HepG2 (cell line): ENCODE results near the gene CYTH1. TPM values are rescaled to one million over a fixed set of nuclear protein-coding genes. Genes with fewer than 3 reads are reported as not detected.

Source experiments
- CEBPB ChIP-seq: IDR thresholded peaks from 2 replicates; pipeline ENCODE4 v1.6.1; 2011; ENCODE audit warnings: low read depth, low read length, improper control_type of control experiment, borderline replicate concordance
- FOSL2 ChIP-seq: sonication (generic); formaldehyde crosslinking; IDR thresholded peaks from 2 replicates; pipeline ENCODE4 v1.4.0; 2020; ENCODE audit warnings: missing genetic modification reagents
- FOXA3 ChIP-seq: IDR thresholded peaks from 2 replicates; pipeline ENCODE4 v1.6.1; 2016; ENCODE audit warnings: missing genetic modification reagents, missing compliant biosample characterization
- GLI4 ChIP-seq: sonication (generic); formaldehyde crosslinking; IDR thresholded peaks from 2 replicates; pipeline ENCODE4 v1.5.1; 2020; ENCODE audit warnings: missing genetic modification reagents, mild to moderate bottlenecking, moderate library complexity, borderline replicate concordance
- KDM3A ChIP-seq: IDR thresholded peaks from 2 replicates; pipeline ENCODE4 v1.6.1; 2018; ENCODE audit warnings: low read depth, missing compliant biosample characterization
- PHF21A ChIP-seq: sonication (generic); formaldehyde crosslinking; IDR thresholded peaks from 2 replicates; pipeline ENCODE4 v1.5.0; 2020; ENCODE audit warnings: mild to moderate bottlenecking, missing genetic modification reagents
- PPARG ChIP-seq: conservative IDR thresholded peaks from 2 replicates; pipeline ENCODE4 v1.6.1; 2016; ENCODE audit warnings: missing biosample characterization, missing genetic modification reagents
- RBM39 ChIP-seq: fragments of 200-400 bp; formaldehyde crosslinking; IDR thresholded peaks from one replicate; pipeline ENCODE4 v1.6.1; 2018; ENCODE audit warnings: antibody characterized with exemption, mild to moderate bottlenecking, low read depth, low read length; ENCODE audit not compliant: poor library complexity, severe bottlenecking
- SP5 ChIP-seq: IDR thresholded peaks from 2 replicates; pipeline ENCODE4 v1.6.1; 2016; ENCODE audit warnings: low read depth, borderline replicate concordance
- TBX3 ChIP-seq: fragments of 450-650 bp; IDR thresholded peaks from 2 replicates; pipeline ENCODE4 v1.6.1; 2017; ENCODE audit warnings: antibody characterized with exemption, mild to moderate bottlenecking, inconsistent platforms, borderline replicate concordance
- TCF7 ChIP-seq: sonication (generic); IDR thresholded peaks from 2 replicates; pipeline ENCODE4 v1.6.1; 2016; ENCODE audit warnings: antibody characterized with exemption, low read depth
- ZNF543 ChIP-seq: sonication (generic); formaldehyde crosslinking; IDR thresholded peaks from 2 replicates; pipeline ENCODE4 v1.4.0; 2020; ENCODE audit warnings: mild to moderate bottlenecking, missing genetic modification reagents
- ZNF776 ChIP-seq: sonication (generic); formaldehyde crosslinking; IDR thresholded peaks from 2 replicates; pipeline ENCODE4 v1.4.0; 2020; ENCODE audit warnings: mild to moderate bottlenecking, missing genetic modification reagents
- polyA plus RNA-seq, 8 experiments: library from polyadenylated mRNA; depleted of rRNA in 3 of 8; stranded (reverse) in 7 of 8; unstranded in 1 of 8; fragments of >200 nt; fragmentation: Illumina TruSeq in 4 of 8; extraction: Trizol in 4 of 8; gene quantifications; 2 replicates each; pipeline versions ENCODE4 v1.2.1 to v1.2.3, GENCODE V29; 2011 to 2016; ENCODE audit warnings: low read depth in 4 of 8, missing spikeins in 1 of 8, mixed read lengths in 1 of 8; ENCODE audit not compliant: insufficient read depth in 1 of 8
- total RNA-seq, 5 experiments: library from RNA; depleted of rRNA; stranded (reverse); fragments of >200 nt; fragmentation: Illumina TruSeq; extraction: Trizol; gene quantifications; 2 replicates each; pipeline ENCODE4 v1.2.3, GENCODE V29; 2016; ENCODE audit warnings: low read depth in 1 of 5
- TF ChIP-seq, protein P1 (sequence below): sonication (generic); formaldehyde crosslinking; IDR thresholded peaks from 2 replicates; pipeline ENCODE4 v1.8.0; 2022; ENCODE audit warnings: mild to moderate bottlenecking, missing genetic modification reagents
- TF ChIP-seq, protein P2 (sequence below): sonication (generic); formaldehyde crosslinking; IDR thresholded peaks from 2 replicates; pipeline ENCODE4 v1.4.0; 2020; ENCODE audit warnings: missing genetic modification reagents, borderline replicate concordance
- TF ChIP-seq, protein P3 (sequence below): sonication (generic); formaldehyde crosslinking; conservative IDR thresholded peaks from 2 replicates; pipeline ENCODE4 v1.5.0; 2020; ENCODE audit warnings: missing genetic modification reagents
- TF ChIP-seq, protein P4 (sequence below): sonication (generic); formaldehyde crosslinking; IDR thresholded peaks from 2 replicates; pipeline ENCODE4 v1.4.0; 2020; ENCODE audit warnings: missing genetic modification reagents, low read depth, mild to moderate bottlenecking, borderline replicate concordance
- TF ChIP-seq, protein P5 (sequence below): sonication (generic); formaldehyde crosslinking; IDR thresholded peaks from 2 replicates; pipeline ENCODE4 v1.5.1; 2020; ENCODE audit warnings: mild to moderate bottlenecking, missing genetic modification reagents, borderline replicate concordance

The CYTH1 gene
- total and polyA plus RNA-seq, 2 of the 13 experiments (the other 11 are each of a cell fraction or from before 2014, with no cell fraction given) = 20.1 to 48.9 TPM

DNA sequence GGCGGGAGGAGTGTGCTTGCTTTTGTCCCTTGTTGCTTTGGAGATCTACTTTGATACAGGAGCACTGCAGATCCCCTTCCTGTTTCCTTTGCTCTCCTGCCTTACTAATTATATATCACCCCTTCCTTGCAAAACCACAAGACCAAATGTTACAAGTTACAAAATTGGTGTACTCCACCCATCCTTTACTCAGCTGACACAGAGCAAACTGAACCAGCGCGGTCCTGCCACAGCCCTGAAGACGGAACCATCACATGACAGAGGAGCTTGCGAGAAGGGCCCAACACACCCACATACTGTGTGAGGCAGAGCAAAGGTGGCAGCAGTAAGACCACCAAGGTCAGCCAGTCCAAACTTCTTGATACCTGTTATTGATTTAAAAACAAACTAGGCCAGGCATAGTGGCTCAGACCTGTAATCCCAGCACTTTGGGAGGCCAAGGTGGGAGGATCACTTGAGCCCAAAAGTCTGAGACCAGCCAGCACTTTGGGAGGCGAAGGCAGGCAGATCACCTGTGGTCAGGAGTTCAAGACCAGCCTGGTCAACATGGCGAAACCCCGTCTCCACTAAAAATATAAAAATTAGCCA lies 33.2 kb downstream of the CYTH1 start (continued):
- TF ChIP-seq, protein P1, sequence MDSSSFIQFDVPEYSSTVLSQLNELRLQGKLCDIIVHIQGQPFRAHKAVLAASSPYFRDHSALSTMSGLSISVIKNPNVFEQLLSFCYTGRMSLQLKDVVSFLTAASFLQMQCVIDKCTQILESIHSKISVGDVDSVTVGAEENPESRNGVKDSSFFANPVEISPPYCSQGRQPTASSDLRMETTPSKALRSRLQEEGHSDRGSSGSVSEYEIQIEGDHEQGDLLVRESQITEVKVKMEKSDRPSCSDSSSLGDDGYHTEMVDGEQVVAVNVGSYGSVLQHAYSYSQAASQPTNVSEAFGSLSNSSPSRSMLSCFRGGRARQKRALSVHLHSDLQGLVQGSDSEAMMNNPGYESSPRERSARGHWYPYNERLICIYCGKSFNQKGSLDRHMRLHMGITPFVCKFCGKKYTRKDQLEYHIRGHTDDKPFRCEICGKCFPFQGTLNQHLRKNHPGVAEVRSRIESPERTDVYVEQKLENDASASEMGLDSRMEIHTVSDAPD (CRISPR knock-in tag) = peak; percentile 57; the same call in 1 of the 2 replicates
- TF ChIP-seq, protein P2, sequence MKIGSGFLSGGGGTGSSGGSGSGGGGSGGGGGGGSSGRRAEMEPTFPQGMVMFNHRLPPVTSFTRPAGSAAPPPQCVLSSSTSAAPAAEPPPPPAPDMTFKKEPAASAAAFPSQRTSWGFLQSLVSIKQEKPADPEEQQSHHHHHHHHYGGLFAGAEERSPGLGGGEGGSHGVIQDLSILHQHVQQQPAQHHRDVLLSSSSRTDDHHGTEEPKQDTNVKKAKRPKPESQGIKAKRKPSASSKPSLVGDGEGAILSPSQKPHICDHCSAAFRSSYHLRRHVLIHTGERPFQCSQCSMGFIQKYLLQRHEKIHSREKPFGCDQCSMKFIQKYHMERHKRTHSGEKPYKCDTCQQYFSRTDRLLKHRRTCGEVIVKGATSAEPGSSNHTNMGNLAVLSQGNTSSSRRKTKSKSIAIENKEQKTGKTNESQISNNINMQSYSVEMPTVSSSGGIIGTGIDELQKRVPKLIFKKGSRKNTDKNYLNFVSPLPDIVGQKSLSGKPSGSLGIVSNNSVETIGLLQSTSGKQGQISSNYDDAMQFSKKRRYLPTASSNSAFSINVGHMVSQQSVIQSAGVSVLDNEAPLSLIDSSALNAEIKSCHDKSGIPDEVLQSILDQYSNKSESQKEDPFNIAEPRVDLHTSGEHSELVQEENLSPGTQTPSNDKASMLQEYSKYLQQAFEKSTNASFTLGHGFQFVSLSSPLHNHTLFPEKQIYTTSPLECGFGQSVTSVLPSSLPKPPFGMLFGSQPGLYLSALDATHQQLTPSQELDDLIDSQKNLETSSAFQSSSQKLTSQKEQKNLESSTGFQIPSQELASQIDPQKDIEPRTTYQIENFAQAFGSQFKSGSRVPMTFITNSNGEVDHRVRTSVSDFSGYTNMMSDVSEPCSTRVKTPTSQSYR (CRISPR knock-in tag) = peak; percentile 38; the same call in 1 of the 2 replicates
- TF ChIP-seq FOSL2 (CRISPR knock-in tag) = peak; percentile 78
- TF ChIP-seq PPARG = peak; percentile 73
- no peak for TF ChIP-seq ZNF776 (CRISPR knock-in tag)
- TF ChIP-seq ZNF543 (CRISPR knock-in tag) = 0 out of 2 replicates have a peak, but pooled peaks have one; percentile 35
- peak; percentile 74 for TF ChIP-seq FOXA3 (CRISPR knock-in tag)
- TF ChIP-seq TBX3 = 0 out of 2 replicates have a peak, but pooled peaks have one; percentile 5
- TF ChIP-seq, protein P3, sequence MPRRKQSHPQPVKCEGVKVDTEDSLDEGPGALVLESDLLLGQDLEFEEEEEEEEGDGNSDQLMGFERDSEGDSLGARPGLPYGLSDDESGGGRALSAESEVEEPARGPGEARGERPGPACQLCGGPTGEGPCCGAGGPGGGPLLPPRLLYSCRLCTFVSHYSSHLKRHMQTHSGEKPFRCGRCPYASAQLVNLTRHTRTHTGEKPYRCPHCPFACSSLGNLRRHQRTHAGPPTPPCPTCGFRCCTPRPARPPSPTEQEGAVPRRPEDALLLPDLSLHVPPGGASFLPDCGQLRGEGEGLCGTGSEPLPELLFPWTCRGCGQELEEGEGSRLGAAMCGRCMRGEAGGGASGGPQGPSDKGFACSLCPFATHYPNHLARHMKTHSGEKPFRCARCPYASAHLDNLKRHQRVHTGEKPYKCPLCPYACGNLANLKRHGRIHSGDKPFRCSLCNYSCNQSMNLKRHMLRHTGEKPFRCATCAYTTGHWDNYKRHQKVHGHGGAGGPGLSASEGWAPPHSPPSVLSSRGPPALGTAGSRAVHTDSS = no peak
- peak; percentile 94 for TF ChIP-seq SP5 (CRISPR knock-in tag)
- TF ChIP-seq, protein P4, sequence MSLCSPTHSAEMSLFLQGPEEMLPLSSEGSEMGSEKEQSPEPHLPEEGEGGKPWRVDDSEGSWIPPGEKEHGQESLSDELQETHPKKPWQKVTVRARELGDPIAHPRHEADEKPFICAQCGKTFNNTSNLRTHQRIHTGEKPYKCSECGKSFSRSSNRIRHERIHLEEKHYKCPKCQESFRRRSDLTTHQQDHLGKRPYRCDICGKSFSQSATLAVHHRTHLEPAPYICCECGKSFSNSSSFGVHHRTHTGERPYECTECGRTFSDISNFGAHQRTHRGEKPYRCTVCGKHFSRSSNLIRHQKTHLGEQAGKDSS (CRISPR knock-in tag) = peak; percentile 29; the same call in 1 of the 2 replicates
- peak; percentile 80; the same call in 1 of the 2 replicates for TF ChIP-seq GLI4 (CRISPR knock-in tag)
- peak; percentile 46; the same call in 1 of the 2 replicates for TF ChIP-seq CEBPB
- 0 out of 2 replicates have a peak, but pooled peaks have one; percentile 45 for TF ChIP-seq KDM3A (CRISPR knock-in tag)
- TF ChIP-seq PHF21A (CRISPR knock-in tag) = no peak
- TF ChIP-seq TCF7 = peak; percentile 41; the same call in 1 of the 2 replicates
- TF ChIP-seq, protein P5, sequence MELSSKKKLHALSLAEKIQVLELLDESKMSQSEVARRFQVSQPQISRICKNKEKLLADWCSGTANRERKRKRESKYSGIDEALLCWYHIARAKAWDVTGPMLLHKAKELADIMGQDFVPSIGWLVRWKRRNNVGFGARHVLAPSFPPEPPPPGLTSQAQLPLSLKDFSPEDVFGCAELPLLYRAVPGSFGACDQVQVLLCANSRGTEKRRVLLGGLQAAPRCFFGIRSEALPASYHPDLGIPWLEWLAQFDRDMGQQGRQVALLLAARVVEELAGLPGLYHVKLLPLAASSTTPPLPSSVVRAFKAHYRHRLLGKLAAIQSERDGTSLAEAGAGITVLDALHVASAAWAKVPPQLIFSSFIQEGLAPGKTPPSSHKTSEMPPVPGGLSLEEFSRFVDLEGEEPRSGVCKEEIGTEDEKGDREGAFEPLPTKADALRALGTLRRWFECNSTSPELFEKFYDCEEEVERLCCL (CRISPR knock-in tag) = no peak
- no peak for TF ChIP-seq RBM39
